HG02798 (cell line): ENCODE results near the gene FAAP24.
"Not testable (repeated sequence)": the region's sequence is repeated elsewhere in the genome, so short reads cannot be mapped to it uniquely, and the experiment has no call there.

Experiments used
- ATAC-seq: cut with Tn5 transposase; IDR thresholded peaks from one replicate; pipeline ENCODE4 v1.9.1; 2021; ENCODE audit warnings: mild to moderate bottlenecking; ENCODE audit not compliant: unreplicated experiment, poor library complexity

The FAAP24 gene, protein sequence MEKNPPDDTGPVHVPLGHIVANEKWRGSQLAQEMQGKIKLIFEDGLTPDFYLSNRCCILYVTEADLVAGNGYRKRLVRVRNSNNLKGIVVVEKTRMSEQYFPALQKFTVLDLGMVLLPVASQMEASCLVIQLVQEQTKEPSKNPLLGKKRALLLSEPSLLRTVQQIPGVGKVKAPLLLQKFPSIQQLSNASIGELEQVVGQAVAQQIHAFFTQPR

DNA sequence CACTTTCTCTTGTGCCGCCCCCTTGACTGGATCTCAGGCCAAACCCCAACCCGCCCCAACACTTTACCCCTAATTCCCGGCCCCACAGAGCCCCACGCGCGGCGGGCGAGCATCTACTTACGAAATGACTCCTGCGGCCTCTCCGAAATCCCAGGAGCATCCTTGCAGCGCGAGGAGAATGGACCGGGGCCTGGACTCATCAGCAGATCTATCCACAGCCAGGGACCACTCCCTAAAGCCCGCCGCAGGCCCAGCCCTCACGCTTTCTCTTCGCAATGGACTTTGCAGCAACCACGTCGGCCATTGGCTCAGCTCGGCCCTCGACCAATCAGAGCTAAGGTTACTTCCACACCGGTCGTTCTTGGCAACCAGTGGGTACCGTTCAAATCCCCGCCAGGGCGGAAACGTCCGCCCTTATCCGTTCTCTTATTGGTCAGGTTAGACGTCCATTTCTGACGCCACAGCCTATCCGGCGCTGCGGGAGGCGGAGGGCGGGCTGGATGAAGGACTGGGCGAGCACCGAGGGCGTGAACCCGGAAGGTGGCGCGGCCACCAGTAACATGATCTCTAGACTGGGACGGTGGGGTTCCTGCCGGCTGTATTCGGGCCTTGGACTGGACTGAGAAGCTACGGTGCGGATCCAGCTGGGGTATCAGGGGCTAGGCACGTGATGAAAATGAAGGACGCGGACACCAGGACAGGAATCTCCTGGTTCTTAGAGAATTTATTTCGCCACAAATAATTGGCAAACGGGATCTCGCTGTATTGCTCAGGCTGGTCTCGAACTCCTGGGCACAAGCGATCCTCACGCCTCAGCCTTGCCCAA, at the start of gene FAAP24, which contains the start of gene CEP89:
Gene FAAP24, plus strand, starts transcription at position 528 of the 826 bp plus-strand sequence. CDS start 955 bp downstream, outside the sequence.
Gene CEP89, minus strand, starts transcription at position 244 of the 826 bp plus-strand sequence. Its CDS starts 84 bp downstream, at position 160.
- peak; percentile 99 for ATAC-seq

DNA sequence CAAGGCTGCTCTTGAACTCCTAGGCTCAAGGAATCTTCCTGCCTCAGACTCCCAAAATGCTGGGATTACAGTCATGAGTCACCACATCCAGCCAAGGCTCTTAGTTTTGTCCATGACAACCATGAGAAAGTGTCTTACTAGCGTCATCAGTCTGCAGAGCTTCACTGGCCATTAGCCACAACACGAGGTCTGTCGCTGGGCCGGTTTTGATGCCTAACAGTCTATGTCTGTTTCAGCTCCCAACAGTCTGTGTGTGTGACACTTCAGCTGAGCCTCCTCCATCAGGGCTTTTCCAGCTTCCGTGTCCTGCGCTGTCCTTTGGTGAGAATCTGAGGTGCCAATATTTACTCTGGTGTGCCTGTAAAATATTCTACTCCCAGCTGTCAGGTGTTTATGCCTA, 47.8 kb upstream of the FAAP24 start:
- no peak for ATAC-seq

DNA sequence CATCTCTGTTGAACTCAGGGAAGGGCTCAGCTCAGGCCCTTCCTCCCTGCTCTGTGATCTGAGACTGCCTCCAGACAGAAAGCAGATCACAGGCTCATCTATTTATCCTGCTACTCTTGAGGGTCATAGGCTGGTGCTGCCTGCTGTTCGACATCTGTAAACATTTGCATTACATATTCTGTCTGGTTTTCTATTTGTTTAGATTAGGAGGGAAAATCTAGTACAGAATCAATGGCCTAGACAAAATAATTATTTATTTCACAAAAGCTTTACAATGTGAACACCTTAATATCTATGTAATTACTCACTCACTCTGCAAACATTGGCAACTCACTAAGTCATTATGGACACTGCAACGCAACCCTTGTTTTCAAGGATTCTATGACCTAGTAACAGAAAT, 43.2 kb upstream of the FAAP24 start:
- ATAC-seq: no peak

DNA sequence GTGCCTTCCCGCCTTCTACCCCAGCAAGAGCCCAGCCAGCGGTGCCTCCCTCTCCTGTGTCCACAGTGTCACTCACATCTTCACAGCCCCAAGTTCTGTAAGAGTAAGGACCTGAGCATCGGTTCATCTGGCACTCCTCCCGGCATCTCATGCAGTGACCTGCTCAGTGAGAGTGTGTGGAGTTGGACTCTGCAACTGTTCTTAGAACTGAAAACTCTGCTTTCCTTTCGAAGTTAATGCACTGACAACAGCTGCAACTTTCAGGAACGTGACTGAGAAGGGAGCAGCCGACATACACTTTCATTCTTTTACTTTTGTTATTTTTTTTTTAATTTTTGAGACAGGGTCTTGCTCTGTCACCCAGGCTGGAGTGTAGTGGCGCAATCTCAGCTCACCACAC, 41.5 kb upstream of the FAAP24 start:
- no peak for ATAC-seq

DNA sequence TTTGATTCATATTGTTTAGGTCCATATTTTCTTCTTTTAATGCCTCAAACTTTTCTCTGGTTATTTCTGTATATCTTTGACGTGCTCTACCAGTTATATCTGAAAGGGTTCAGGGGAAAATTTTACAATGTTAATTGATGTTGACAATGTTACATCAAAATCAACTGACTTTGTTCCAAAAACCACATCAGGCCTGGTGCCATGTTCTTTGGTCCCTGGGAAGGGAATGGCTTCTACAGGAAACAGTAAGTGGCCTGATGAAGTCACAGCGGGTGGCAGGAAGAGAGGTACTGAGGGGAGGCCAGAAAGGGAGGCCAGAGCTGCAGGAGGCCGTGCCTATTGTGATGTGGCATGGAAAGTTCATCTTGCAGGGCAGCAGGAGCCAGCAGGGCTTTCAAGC, 38.5 kb upstream of the FAAP24 start:
- no peak for ATAC-seq

DNA sequence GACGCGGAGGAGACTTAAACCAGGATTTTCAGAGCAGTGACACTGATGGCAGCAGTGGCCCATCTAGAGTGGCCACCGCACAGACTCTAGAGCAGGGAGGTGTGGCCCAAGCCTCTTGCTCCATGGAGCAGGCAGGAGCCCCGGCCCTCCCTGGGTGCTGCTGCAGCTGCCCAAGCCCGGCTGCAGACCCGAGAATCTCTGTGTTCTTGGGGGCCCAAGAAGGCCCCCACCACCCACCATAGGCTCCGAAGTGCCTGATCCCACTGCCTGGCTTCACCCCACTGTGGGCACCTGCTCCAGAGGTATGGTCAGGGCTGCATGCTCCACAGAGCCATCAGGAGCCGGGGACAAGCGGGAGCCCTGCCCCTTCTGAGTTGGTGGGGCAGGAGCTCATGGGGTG, 36.4 kb upstream of the FAAP24 start:
- ATAC-seq: no peak

DNA sequence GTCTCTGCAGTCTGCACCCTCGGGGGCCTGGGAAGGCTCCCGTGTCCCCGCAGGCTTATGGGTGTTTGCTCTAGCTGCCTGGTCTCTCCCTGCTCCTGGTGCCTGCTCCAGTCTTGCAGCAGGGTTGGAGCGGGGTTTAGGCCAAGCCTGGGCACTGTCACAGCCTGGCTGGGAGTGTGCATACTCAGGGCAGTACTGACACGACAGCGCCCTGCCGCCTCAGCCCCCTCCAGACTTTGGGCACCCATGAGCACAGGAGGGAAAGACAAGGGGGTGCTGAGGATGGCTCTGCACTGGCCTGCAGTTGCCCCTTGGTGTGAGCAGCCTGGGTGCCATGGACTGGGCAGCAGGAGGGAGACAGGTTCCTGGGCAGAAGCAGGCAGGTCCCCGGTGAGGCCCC, 36.0 kb upstream of the FAAP24 start:
- ATAC-seq: no peak

DNA sequence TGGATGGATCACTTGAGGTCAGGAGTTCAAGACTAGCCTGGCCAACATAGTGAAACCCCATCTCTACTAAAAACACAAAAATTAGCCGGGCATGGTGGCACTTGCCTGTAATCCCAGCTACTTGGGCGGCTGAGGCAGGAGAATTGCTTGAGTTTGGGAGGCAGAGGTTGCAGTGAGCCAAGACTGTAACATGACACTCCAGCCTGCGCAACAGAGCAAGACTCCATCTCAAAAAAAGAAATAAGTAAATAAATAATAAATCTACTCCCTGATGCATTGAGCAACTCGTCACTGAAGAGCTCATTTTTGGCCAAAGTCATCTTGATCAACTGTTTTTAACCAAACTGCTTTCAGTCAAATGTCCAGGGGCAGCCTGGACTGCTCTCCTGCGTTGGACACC, 30.8 kb upstream of the FAAP24 start:
- ATAC-seq: not testable (repeated sequence)

DNA sequence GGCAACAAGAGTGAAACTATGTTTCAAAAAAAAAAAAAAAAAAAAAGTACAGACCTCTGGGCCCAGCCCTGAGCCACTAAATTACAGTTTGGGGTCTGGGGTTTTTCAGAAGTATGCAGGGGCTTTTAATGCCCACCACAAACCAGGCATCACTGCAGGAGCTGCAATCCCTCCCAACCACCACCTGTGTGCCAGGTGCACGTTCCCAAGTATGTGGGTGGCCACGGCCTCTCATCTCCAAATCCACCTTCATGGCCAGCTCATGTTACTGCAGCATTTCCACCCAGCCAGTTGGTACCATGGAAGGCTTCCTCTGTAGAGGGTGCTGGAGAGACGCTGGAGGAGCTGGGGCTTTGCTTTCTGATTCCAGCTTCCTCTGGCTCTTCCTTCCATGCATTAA, 26.8 kb upstream of the FAAP24 start:
- no peak for ATAC-seq

DNA sequence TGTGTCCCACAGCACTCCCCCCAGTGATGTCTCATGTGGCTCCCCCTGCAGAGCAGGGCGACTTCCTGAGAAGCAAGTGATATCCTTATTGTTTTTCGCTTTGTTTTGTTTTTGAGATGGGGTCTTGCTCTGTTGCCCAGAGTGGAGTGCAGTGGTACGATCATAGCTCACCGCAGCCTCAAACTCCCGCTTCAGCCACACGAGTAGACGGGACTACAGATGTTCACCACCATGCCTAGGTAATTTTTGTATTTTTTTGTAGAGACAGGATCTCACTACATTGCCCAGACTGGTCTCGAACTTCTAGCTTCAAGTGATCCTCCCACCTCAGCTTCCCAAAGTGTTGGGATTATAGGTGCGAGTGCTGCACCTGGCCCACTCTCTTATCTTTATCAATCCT, 5.3 kb upstream of the FAAP24 start:
- ATAC-seq: no peak

DNA sequence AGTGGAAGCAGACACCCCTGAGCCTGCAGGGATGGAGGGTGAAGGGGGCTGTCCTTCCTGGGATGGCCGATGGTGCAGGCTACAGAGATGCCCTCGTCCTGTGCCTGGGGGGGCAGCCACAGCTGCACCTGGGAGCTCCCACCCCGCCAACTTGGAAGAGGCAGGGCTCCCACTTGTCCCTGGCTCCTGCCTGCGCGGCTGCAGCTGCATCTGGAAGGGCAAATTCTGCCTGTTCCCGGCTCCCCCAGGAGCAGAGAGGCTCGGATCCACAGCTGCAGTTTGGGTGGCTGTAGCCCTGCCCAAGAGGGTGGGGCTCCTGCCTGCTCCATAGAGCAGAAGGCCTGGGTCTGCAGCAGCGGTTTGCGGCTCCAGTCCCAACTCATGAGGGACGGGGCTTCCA, 2.5 kb upstream of the FAAP24 start:
- ATAC-seq: no peak

DNA sequence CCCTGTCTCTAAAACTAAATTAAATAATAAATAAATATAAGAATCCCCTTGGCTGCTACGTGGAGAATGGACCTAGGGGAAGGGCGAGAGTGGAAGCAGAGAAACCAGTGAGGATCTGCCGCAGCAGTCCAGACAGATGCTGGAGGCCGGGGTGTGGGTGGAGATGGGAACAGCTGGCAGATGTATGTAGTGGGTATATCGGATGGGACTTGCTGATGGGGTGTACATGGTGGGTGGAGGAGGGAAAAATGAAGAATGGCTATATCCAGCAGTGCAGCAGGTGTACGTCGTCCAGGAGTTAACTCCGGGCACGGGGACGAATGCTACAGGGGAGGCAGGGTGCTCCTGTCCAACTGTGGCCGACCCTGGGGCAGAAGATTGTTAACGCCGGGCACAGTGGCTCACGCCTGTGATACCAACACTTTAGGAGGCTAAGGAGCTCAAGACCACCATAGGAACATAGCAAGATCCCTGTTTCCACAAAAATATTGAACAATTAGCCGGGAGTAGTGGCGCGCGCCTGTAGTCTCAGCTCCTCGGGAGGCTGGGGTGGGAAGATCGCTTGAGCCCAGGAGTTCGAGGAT, 938 bp upstream of the FAAP24 start:
- no peak for ATAC-seq

DNA sequence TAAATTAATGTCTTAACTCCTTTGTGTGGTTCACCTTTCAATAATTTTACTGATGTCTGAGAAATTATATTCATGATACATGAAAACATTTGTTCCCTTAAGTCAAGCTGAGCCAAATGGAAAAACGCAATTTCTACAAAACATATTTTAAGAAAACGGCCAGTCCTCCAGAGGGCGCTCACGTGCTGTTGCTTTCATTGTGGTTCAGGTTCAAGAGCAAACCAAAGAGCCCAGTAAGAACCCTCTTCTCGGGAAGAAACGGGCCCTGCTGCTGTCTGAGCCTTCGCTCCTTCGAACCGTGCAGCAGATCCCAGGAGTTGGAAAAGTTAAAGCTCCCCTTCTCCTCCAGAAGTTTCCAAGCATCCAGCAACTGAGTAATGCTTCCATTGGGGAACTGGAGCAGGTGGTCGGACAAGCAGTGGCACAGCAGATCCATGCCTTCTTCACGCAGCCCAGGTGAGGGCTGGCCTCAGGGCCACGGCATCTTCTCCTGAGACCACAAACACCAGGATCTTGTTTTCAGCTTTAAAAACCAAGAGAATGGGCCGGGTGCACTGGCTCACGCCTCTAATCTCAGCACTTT, 4.3 kb downstream of the FAAP24 start:
- no peak for ATAC-seq

DNA sequence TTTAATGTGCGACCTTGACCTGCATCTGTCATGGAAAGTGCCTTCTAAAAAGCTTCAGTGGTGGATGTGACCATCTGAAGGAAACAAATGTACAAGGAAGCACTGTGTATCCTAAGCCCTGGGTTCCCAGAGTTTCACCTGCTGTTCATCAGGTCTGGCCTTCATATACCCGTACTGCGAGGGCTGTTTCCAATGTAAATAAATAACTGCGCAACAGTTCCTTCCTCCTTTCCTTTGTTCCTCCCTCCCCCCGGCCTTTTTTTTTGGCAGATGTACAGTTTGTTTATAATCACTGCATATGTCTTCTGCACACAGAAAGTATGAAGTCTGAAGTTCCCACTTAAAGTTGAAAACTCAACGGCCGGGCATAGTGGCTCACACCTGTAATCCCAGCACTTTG, 5.2 kb downstream of the FAAP24 start:
- no peak for ATAC-seq

DNA sequence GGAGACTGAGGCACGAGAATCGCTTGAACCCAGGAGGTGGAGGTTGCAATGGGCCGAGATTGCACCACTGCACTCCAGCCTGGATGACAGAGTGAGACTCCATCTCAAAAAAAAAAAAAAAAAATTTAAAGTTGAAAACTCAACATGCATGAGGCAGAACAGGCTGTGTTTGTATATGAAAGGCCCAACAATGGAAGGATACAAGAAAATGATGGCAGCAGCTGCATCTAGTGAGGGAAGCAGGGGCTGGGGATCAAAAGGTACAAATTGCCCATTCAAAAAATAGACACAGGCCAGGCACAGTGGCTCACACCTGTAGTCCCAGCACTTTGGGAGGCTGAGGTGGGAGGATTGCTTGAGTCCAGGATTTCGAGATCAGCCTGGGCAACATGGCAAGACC, 5.8 kb downstream of the FAAP24 start:
- ATAC-seq: not testable (repeated sequence)

DNA sequence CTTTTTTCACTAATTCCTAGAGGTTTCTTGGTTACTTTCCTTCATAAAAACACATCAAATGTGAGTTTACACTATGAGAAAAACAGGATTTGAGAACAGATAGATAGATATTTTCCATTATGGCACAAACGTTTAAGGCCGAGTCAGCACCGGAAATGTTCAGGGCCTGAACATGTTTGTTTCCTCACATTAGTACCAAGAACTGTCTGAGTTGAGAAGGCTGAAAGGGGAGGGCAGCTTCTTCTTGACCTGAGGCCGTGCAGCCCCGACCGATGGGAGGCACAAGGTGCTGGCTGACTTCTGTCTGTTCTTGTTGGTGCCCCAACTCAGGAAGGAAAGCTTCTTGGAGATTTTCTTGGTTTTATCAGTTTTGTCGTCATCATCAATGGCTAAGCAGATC, 7.8 kb downstream of the FAAP24 start:
- not testable (repeated sequence) for ATAC-seq

DNA sequence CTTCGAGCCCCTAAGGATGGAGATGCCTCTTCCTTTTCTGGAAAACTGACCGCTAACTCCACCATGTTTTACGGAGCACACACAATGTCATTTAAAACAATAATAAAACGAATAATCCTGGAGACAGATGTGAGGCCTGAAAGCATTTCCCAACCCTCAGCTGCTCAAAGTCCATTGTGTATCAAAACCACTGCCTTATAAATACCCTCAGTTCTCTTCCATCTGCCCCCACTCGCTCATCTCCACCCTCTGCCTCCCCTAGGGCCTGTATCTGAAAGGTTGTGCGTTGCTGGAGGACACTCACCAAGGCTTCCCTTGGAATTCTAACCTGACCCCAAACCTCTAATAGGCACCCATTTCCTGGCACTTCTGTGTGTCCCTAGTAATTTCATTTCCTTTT, 10.4 kb downstream of the FAAP24 start:
- ATAC-seq: not testable (repeated sequence)

DNA sequence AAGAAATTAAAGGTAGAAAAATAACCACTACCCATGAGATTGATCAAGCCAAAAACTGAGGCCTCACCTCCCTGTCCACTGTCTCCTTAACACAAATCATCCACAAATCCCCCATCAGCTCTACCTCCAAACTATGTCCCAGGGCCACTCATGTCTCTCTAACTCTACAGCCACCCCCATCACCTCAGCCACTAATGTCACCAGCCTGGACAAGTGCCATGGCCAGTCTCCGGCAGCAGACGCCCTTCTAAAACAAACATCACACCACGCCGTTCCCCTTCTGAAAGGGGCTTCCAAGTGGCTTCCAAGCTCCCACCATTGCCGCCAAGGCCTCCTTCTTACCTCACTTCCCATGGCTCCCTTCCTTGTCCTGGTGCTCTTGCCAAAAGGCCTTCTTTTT, 16.2 kb downstream of the FAAP24 start:
- not testable (repeated sequence) for ATAC-seq

DNA sequence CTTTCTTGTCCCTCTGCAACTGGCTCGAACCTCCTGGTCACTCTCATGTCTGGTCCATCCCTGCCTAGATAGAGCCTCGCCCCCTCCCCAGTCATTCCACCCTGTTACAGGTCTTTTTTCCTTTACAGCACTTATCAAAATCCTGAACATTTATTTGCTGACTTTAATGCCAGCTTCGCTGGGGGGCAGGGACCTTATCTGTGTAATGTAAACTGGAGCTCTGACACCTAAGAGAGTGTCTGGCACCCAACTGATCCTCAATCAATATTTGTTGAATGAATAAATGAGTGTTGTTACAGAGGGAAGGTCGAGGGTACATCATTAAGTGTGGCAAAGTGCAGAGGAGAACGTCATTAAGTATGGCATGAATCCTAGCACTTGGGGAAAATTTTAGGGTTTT, 16.7 kb downstream of the FAAP24 start:
- ATAC-seq: no peak

DNA sequence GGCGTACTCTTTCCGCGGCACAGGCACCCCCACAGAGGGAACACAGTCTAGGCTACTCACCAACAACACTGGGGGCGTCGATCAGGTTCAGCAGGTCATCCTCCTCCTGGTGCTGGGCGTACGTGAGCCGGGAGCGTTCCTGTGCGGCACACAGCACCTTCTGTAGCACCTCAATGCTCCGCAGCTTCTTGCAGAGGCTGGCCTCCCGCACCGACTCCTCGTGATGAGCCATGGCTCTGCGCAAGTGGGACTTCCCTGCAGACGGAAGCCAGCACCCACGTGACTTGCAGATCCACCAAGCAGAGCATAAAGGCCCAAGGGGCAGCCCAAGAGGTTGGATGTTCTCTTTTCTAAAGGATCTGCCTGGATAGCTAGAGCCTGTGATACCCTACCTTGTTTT, 23.9 kb downstream of the FAAP24 start:
- ATAC-seq: not testable (repeated sequence)

DNA sequence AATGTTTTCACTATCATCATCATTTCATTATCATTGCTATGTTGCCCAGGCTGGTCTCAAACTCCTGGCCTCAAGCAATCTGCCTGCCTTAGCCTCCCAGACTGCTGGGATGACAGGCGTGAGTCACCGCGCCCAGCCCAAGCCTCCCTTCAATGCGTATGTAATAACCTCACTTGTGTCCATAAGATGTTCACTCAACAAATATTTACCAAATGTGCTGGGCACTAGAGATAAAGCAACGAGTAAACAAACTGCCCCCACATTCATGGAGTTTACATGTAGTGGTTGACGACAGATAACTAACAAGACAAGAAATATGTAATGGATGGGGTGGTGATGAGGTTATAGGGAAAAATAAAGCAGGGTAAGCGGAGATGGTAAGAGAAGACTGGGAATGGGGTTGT, 25.0 kb downstream of the FAAP24 start:
- ATAC-seq: not testable (repeated sequence)
